ENCODE results near the gene ZNF280D.

Gene ZNF280D

DNA sequence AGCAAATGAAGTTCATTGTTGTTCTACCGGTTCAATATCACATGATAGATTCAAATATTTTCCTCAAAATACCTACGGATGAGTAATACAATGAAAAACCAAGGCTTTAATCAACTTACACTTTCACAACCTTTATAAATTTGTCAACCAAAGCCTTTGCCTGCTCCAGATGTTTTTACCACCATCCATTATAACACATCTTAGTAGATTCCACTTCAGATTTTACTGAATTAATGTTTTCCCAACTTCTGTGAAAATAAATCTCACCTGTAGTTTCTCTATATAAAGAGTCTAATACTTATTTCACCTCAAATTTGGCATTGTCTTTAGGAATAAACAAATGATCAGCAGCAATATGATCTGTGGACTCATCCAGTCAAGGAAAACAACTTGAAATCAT is 131.1 kb downstream of the ZNF280D start:
- H3K9me3 ChIP-seq (ENCODE audit: low read depth, low read length) = no peaks in the 10 kb centered on the region; the same call in 1 of the 2 replicates
- DNase-seq (ENCODE audit: low read depth, low spot score) = no peak
- H3K9ac ChIP-seq (ENCODE audit: insufficient read length) = no peak overlapping the region
- no peak overlapping the region for H3K4me3 ChIP-seq
- H3K36me3 ChIP-seq (ENCODE audit: insufficient read depth, low read length) = no peaks in the 10 kb centered on the region
- H3K27ac ChIP-seq = no peak overlapping the region
- TF ChIP-seq EZH2 (IDR thresholded peaks at IDR 0.05) (no peak), FOXP2 (optimal IDR thresholded peaks at IDR 0.05; ENCODE audit: control extremely low read depth, extremely low read length, insufficient read depth) (no peak), POLR2AphosphoS5 (IDR thresholded peaks at IDR 0.05; ENCODE audit: borderline replicate concordance, low read depth, low read length) (no peak)

DNA sequence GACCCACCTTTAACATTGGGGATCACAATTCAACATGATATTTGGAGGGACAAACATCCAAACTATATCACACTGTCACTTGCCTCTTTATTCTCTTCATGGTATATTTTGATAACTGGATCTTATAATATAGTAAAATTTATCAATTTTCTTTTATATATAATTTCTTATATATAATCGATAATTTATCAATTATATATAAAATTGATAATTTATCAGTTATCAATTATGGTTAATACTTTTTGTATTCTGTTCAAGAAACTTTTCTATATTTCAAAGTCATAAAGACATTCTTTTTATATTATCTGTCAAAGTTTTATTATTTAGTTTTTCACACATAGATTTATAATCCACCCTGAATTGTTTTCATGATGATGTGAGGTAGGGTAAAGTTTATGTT is 132.9 kb downstream of the ZNF280D start:
- no peaks in the 10 kb centered on the region for H3K36me3 ChIP-seq (ENCODE audit: insufficient read depth, low read length)
- no peak for DNase-seq (ENCODE audit: low read depth, low spot score)
- no peak overlapping the region for H3K9ac ChIP-seq (ENCODE audit: insufficient read length)
- TF ChIP-seq EZH2 (IDR thresholded peaks at IDR 0.05) = no peak
- no peak for TF ChIP-seq FOXP2 (optimal IDR thresholded peaks at IDR 0.05; ENCODE audit: control extremely low read depth, extremely low read length, insufficient read depth)
- TF ChIP-seq POLR2AphosphoS5 (IDR thresholded peaks at IDR 0.05; ENCODE audit: borderline replicate concordance, low read depth, low read length) = no peak
- no peak overlapping the region for H3K27ac ChIP-seq
- H3K4me3 ChIP-seq = no peak overlapping the region
- H3K9me3 ChIP-seq (ENCODE audit: low read depth, low read length) = no peaks in the 10 kb centered on the region; the same call in 1 of the 2 replicates

DNA sequence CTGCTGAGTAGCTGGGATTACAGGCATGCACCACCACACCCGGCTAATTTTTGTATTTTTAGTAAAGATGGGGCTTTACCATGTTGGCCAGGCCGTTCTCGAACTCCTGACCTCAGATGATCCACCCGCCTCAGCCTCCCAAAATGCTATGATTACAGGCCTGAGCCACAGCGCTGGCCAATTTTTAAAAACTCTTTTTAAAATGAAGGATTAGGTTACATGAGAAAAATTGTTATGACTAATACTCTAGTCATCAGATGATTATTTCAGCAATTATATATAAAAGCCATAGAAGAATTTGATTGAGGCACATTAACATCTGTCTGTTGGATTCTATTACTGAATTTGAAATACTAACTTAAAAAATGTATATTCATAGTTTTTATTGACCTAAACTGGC is 134.3 kb downstream of the ZNF280D start:
- H3K27ac ChIP-seq = no peak overlapping the region

DNA sequence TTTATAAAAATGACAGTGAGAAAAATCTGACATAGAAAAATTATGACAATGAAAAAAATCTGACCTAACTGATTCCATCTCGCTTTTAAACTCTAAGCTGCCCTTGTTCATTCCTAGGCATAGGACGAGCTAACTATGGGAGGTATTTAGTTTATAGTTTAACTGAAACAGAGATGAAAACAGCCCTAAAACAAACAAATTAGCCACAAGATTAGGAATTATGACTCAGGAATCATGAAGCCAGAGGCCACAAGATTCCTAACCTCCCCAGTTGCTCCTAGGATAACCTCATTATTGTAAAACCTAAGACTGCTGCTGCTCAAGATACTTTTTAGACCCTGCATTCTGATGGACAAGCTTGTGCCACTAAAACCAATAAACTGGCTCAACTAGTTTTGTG is 145.6 kb downstream of the ZNF280D start:
- no peak overlapping the region for H3K27ac ChIP-seq
- TF ChIP-seq POLR2AphosphoS5 (IDR thresholded peaks at IDR 0.05; ENCODE audit: borderline replicate concordance, low read depth, low read length) (no peak), FOXP2 (optimal IDR thresholded peaks at IDR 0.05; ENCODE audit: control extremely low read depth, extremely low read length, insufficient read depth) (no peak), EZH2 (IDR thresholded peaks at IDR 0.05) (no peak)
- H3K36me3 ChIP-seq (ENCODE audit: insufficient read depth, low read length) = no peaks in the 10 kb centered on the region
- no peak for DNase-seq (ENCODE audit: low read depth, low spot score)
- H3K4me3 ChIP-seq = no peak overlapping the region
- H3K9me3 ChIP-seq (ENCODE audit: low read depth, low read length) = no peaks in the 10 kb centered on the region
- H3K9ac ChIP-seq (ENCODE audit: insufficient read length) = no peak overlapping the region

More for the DNA sequence above, 134.3 kb downstream of the ZNF280D start:
- TF ChIP-seq POLR2AphosphoS5 (IDR thresholded peaks at IDR 0.05; ENCODE audit: borderline replicate concordance, low read depth, low read length) (no peak), FOXP2 (optimal IDR thresholded peaks at IDR 0.05; ENCODE audit: control extremely low read depth, extremely low read length, insufficient read depth) (no peak)
- Histone ChIP-seq H3K4me3 (no peak overlapping the region), H3K36me3 (ENCODE audit: insufficient read depth, low read length) (no peaks in the 10 kb centered on the region), H3K9me3 (ENCODE audit: low read depth, low read length) (no peaks in the 10 kb centered on the region; the same call in 1 of the 2 replicates), H3K9ac (ENCODE audit: insufficient read length) (no peak overlapping the region)
- DNase-seq (ENCODE audit: low read depth, low spot score) = no peak

DNA sequence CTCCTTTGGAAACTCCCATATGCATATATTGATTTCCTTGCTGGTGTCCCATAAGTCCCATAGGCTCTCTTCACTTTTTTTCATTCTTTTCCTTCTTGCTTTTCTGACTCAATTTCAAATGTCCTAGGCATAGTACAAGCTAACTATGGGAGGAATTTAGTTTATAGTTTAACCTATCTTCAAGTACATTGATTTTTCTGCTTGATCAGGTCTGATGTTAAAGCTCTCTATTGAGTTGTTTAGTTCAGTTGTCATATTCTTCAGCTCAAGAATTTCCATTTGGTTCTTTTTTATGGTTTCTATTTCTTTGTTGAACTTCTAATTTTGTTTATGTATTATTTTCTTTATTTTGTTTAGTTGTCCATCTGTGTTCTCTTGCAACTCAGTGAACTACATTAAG is 147.1 kb downstream of the ZNF280D start:
- Histone ChIP-seq H3K9me3 (ENCODE audit: low read depth, low read length) (no peaks in the 10 kb centered on the region), H3K4me3 (no peak overlapping the region), H3K27ac (no peak overlapping the region), H3K36me3 (ENCODE audit: insufficient read depth, low read length) (no peaks in the 10 kb centered on the region), H3K9ac (ENCODE audit: insufficient read length) (no peak overlapping the region)
- TF ChIP-seq POLR2AphosphoS5 (IDR thresholded peaks at IDR 0.05; ENCODE audit: borderline replicate concordance, low read depth, low read length) (no peak), EZH2 (IDR thresholded peaks at IDR 0.05) (no peak)
- DNase-seq (ENCODE audit: low read depth, low spot score) = no peak

DNA sequence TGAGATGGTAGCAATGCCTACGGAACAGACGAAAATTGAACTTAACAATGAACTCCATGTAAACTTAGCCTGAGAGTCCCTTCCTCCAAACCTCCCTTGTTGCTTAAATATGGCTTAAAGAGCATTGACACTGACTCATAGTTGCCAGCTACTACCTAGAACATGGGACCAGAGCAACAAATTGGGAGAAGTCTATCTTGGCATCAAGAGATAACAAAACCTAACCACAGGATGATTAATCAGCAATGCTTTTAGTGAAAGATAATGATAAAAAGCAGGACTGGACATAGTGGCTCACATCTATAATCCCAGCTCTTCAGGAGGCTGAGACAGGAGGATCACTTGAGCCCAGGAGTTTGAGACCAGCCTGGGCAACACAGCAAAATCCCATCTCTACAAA is 150.5 kb downstream of the ZNF280D start:
- no peaks in the 10 kb centered on the region for H3K36me3 ChIP-seq (ENCODE audit: insufficient read depth, low read length)
- no peak for DNase-seq (ENCODE audit: low read depth, low spot score)
- TF ChIP-seq FOXP2 (optimal IDR thresholded peaks at IDR 0.05; ENCODE audit: control extremely low read depth, extremely low read length, insufficient read depth) = no peak
- TF ChIP-seq POLR2AphosphoS5 (IDR thresholded peaks at IDR 0.05; ENCODE audit: borderline replicate concordance, low read depth, low read length) = no peak
- TF ChIP-seq EZH2 (IDR thresholded peaks at IDR 0.05) = no peak
- no peaks in the 10 kb centered on the region for H3K9me3 ChIP-seq (ENCODE audit: low read depth, low read length)
- H3K27ac ChIP-seq = no peak overlapping the region
- H3K9ac ChIP-seq (ENCODE audit: insufficient read length) = no peak overlapping the region
- no peak overlapping the region for H3K4me3 ChIP-seq

All from SK-N-MC (cell line).